Mammary epithelial cell (primary cell): ENCODE data around the gene SLC25A22.

Experiments used
- CTCF ChIP-seq, 2 donors: IDR thresholded peaks in 1 of 2; conservative IDR thresholded peaks in 1 of 2; 2 replicates each; pipeline ENCODE4 v1.5.1; 2011 to 2012; ENCODE audit warnings: inconsistent platforms in 2 of 2, low read length in 2 of 2, mild to moderate bottlenecking in 2 of 2, control low read depth in 1 of 2, low read depth in 1 of 2; ENCODE audit not compliant: insufficient read depth in 1 of 2; ENCODE audit errors: extremely low read depth in 1 of 2
- EZH2 ChIP-seq: IDR thresholded peaks from 2 replicates; pipeline ENCODE4 v1.6.1; 2012; ENCODE audit warnings: low read length, inconsistent platforms, borderline replicate concordance

GRCh38 chr11:749731-750130, 48.4 kb downstream of the SLC25A22 start:
- no peak for TF ChIP-seq CTCF (conservative IDR thresholded peaks at IDR 0.05 in 1 of 2, IDR thresholded peaks at IDR 0.05 in 1 of 2; ENCODE audit: extremely low read depth in 1 of 2, insufficient read depth in 1 of 2, low read depth in 1 of 2, low read length in 2 of 2)
- TF ChIP-seq EZH2 = no peak
